GM18867 (cell line): ENCODE results near the gene CACNG8.
"Not testable (repeated sequence)": the region's sequence is repeated elsewhere in the genome, so short reads cannot be mapped to it uniquely, and the experiment has no call there.

ENCODE experiments used
- ATAC-seq: cut with Tn5 transposase; IDR thresholded peaks from one replicate; pipeline ENCODE4 v1.9.1; 2021; ENCODE audit warnings: mild to moderate bottlenecking, moderate library complexity; ENCODE audit not compliant: unreplicated experiment

Gene CACNG8

GRCh38 chr19:54030895-54031586 is 68.3 kb downstream of the CACNG8 start:
- no peak for ATAC-seq

- no peak for ATAC-seq
Observed at GRCh38 chr19:54035215-54036178, 72.8 kb downstream of the CACNG8 start.

- ATAC-seq = not testable (repeated sequence)
Observed at GRCh38 chr19:54036542-54036941, 73.8 kb downstream of the CACNG8 start.
